Inflammatory macrophage treated with lipopolysaccharide for 1 hour (primary cell): Measurements from ENCODE around the gene CMSS1.

Experiments
- DNase-seq, 2 donors: peaks; one replicate each; pipeline ENCODE4 v3.0.0-alpha.2; 2020 to 2022

Gene CMSS1

DNA sequence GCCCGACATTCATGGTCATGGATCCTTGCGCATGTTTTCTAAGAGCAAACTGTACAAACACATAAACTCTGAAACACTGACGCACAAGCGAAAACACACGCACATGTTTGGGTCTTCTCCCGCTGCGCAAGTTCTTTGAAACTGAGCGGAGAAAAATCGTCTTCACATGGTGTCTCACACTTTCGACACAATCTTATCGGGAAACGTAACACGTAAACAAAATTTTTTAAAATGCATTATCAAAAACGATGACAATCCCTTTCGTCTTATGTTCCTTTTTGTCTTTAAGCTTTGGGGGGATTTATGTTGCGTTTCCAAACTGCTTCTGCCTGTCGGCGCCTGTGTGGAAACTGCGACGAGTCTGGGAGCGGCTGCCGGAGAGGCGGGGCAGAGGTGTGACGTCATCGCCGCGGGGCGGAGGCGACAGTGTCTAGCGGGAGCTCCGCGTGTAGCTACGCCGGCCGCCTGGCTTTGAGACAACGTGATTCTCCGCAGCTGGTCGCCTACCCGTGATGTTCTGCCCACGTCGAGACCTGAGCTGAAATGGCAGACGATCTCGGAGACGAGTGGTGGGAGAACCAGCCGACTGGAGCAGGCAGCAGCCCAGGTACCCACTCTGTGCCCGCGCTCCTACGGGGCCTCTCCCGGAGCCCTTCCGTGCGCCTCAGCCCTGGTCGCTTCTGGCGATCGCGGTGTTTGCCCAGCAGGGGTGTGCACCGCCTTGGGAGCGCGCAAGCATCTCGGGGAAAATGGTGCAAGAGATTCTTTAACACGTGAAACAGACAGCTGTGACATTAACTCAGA, at the start of gene CMSS1:
Gene CMSS1, plus strand, starts transcription at position 426 of the 804 bp plus-strand sequence.
- peak; percentile 88 to 97 for DNase-seq

DNA sequence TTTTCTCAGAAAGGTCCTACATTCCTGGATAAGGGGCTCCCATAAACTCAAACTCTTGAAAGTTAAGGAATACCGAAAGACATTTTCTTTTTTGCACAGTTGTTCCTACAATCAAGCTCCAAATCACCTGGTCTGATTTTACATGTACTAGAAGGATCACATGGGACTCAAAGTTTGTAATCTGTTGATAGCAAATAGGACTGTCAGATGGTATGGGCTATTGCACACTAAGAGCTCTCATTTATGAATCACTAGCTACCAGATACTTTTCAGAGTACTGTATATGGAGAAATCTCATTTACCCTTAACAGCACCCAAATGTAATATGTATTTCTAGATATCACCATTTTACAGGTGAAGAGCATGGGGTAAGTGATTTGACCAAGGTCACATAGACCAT, 49.5 kb upstream of the CMSS1 start:
- DNase-seq, result no peak

DNA sequence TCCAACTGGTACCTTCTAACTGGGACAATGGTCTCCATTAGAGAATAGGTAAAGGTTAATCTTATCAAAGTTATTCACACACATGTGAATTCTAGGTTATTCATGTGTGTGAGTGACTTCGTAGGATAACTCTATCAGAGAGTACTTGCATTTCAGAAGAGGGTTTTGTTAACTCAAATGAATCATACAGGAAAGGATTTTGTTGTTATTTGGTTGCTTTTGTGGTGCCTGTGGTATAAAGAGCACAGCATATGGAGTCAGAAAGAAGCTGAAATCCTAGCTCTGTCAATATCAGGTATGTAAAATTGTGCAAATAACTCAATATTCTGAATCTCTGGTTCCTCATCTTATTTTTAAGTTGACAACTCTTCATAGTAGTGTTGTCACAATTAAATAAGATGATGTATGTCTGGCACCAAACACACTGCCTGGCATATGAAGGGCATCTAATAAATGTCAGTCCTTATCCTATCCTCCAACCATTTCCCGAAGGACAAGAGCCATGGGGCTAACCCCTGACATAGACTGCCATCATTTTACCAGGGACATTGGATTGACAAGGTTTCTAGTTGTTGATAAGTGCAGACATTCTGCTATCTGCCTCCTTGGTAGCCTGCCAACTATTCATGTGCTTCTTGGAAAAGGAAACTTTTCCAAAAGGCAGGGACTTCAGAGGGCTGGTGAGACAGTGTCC, 48.7 kb upstream of the CMSS1 start:
- DNase-seq, result no peak

DNA sequence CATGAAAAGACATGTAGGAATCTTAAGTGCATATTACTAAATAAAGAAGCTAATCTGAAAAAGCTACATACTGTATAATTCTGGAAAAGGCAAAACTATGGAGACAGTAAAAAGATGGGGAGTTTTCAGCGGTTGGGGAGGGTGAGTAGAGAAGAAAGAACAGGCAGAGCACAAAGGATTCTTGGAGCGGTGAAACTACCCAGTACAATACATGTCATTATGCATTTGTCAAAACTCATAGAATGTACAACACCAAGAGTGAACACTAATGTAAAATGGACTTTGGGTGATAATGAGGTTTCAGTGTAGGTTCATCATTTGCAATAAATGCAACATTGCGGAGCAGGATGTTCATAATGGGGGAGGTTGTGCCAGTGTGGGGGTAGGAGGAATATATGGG, 45.5 kb upstream of the CMSS1 start:
- no peak for DNase-seq

DNA sequence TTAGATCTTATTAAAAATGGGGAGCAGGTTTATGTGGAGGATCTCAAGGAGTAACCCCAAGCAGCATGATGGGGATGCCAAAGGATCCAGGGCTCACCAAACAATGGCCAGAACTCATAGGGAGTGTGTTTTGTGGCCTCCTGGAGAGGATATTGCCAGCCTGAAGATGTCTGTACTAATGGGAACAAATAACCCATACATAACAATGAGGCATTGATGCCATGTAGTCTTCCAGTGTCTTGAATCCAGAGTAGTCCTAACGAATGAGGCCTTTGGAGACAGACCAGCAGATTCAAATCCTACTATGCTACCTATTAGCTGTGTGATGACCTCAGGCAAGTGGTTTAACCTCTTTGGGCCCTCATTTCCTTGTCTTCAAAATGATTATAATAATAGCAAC, 45.0 kb upstream of the CMSS1 start:
- DNase-seq, result no peak

DNA sequence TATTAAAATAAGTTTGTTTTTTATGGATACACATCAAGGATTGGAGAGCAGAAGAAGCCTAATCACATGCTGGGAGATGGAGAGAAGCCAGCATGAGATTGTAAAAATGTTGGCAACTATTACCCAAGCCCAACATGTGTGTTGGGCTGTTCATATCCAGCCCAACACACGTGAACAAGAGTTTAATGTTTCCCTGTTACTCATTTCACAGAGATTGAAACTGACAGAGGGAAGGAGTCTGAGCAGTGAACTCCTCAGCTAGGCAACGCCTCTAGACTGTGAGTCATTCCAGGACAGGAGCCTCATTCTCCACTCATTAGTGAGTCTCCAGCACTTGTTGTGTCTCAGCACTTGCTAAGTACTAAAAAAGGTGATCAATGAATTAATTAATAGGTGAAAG, 43.2 kb upstream of the CMSS1 start:
- no peak for DNase-seq

DNA sequence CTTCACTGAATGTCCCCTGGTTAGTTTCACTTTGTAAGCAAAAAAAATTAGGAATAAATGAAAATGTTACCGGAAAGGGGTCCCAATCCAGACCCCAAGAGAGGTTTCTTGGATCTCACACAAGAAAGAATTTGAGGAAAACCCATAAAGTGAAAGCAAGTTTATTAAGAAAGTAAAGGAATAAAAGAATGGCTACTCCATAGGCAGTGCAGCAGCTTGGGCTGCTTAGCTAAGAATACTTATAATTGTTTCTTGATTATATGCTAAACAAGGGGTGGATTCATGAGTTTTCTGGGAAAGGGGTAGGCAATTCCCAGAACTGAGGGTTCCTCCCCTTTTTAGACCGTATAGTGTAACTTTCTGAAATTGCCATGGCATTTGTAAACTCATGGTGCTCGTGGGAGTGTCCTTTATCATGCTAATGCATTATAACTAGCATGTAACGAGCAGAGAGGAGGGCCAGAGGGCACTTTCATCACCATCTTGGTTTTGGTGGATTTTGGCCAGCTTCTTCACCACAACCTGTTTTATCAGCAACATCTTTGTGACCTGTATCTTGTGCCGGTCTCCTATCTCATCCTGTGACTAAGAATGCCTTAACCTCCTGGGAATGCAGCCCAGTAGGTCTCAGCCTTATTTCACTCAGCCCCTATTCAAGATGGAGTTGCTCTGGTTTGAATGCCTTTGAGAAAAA, 41.0 kb upstream of the CMSS1 start:
- DNase-seq, result no peak

DNA sequence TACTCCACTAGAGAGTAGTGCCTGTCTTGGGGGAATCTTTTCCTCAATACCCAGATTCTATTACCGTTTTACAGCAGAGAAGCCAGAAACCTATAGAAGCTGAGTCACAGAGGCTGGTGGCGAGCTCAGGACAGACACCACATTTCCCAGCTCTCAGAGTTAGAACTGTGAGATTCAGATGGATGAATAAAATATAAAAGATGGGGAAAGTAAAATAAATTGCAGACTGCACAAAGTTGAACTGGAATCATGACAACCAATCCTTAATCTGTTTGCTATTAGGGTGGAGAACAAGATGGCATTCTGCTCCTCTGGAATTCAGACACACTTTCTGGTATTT, 40.5 kb upstream of the CMSS1 start:
- no peak for DNase-seq

DNA sequence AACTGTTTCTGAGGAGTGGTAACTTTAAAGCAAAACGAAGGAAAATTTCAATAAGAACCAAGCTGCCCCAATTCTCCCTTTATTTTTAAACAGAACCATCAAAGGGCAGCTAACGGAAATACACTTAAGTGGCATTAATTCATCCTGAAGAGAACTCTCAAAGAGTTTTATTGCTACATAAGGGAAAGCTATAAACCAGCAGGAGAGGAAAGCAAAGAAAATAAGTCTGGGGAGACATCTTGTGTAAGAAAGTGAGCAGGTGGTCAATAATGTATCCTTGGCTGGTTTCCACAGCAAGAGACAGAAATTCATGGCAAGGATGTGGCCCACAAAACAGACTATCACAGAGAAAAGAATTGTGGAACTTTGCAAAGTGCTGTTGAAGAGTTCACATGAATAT, 40.0 kb upstream of the CMSS1 start:
- DNase-seq, result no peak

DNA sequence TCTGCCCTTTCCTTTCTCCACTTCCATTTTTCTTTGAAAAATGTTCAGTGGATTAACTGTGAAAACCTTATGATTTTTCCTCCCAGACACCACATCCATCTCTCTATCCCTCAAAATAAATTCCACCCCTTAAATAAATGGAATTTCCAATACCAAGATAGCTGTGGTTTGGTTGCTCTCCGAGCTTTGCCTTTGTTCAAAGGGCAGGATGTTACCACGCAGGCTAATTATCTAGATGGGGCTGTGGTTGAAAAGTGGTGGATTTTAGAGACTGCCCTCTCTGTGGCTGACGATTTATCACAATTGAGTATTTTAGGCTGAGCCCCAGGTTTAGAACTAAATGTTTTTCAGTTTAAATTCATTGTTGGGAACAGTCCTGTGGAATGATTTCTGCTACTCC, 36.9 kb upstream of the CMSS1 start:
- no peak for DNase-seq

DNA sequence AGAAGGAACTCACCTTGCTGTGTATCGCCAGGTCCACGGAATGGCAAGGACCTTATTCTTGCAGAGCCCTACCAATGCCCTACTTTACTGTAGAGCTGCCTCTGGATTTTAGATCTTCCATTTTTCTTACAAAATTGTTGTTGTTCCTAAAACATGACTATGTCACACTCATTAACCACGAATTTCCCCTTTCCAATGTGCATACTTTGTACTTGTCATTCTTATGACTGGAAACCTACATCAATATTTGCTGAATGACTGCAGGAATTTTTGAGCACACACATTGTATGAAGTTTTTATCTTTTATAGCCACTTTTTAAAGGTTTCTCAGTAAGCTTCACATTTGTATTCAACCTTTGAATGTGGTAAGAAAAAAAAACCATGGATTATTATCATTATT, 35.9 kb upstream of the CMSS1 start:
- no peak for DNase-seq

DNA sequence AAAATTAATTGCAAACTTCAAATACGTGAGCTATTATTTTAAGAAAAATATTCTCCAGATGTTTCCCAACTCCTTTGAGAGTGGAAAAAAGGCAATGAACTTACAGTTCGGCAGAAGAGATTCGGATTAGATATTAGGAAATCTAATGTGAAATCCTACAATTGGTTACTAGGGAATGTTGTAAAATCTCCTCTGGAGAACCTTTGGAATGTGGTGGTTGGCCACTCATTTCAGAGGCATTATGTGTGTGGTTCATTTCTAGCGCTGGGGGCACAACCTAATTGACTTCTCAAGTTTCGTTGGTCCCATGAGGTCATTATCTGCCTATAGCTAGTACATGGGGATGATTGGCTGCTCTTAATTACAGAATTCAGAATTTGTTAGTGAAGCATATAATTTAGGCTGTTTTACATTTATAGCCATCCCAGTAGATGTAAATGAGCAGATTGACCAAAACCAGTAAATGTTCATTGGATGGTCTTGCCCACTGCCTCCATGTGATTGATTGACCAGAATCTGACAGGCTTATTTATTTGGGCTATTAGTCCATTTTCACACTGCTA, 34.6 kb upstream of the CMSS1 start:
- DNase-seq, result no peak

DNA sequence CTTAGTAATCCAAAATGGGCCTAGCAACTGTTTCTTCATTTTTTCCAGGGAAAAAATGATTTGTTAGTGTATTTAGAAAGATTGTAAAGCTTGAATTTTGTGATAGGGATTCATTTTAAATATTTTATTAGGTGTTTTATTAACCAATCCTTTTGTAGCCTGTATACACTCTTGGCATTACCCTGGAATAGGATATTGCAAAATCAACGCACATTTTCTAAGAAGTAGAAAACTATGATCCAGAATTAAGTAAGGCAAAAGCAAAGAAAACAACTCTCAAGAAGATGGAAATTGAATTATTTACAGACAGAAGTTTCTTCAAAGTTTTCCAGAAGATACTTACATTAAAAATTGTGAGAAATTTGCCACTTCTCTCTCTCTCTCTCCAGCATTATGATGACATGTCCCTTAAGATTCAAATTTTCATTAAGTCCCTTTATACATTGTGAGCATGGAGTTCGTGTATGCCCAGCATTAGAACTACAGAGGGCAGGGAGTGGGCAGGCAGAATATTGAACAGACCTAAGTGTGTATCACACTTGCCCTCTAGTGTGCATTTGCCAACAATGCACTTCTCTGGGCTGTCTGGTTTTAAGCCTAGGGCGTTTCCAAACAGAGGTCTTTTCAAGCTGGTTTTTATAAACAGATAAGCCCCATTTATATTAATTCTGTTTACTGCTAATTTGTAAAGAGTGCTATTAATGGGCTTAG, 28.5 kb upstream of the CMSS1 start:
- DNase-seq, result peak; percentile 2 to 10

DNA sequence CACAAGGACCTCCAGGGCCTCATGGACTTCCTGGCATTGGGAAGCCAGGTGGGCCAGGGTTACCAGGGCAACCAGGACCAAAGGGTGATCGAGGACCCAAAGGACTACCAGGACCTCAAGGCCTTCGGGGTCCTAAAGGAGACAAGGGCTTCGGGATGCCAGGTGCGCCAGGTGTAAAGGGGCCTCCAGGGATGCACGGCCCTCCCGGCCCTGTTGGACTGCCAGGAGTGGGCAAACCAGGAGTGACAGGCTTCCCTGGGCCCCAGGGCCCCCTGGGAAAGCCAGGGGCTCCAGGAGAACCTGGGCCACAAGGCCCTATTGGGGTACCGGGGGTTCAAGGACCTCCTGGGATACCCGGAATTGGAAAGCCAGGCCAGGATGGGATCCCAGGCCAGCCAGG, 23.2 kb upstream of the CMSS1 start:
- no peak for DNase-seq

DNA sequence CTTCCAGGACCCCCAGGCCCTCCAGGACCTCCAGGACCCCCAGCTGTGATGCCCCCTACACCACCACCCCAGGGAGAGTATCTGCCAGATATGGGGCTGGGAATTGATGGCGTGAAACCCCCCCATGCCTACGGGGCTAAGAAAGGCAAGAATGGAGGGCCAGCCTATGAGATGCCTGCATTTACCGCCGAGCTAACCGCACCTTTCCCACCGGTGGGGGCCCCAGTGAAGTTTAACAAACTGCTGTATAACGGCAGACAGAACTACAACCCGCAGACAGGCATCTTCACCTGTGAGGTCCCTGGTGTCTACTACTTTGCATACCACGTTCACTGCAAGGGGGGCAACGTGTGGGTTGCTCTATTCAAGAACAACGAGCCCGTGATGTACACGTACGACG, 22.1 kb upstream of the CMSS1 start:
- DNase-seq, result no peak

DNA sequence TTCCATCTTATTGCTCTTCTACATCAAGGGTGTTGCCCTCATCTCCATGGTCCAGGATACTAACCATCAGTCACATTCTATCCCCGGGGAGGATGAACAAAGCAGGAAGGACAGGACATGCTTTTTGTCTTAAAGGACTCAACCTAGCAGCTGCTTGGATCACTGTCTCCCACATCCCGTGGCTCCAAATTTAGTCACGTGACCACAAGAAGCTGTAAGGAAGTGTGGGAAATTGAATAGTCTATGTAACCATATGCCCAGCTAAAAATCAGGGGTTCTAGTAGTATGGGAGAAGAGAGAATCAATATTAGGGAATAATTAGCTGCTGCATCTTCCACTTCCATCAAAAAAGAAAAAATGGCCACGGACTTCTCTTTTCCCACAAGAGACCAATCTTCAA, 18.2 kb upstream of the CMSS1 start:
- DNase-seq, result no peak

DNA sequence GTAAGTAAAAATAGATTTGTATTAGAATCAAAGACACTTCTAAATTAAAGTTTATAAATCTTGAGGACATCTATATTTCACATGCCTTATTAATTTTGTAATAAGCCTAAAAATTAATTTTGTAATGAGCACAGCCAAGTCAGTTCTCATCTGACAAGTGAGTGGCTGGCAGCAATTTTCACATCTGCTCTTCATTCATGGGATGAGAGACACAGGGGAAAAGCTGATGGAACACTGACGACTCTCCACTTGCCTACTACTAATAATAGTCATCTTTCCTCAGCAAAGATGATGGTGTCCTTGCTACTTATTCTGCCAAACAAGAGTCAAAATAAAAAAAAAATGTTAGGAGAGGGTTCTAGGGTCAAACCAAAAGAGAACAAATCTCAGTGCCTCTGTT, 14.4 kb upstream of the CMSS1 start:
- DNase-seq, result no peak

DNA sequence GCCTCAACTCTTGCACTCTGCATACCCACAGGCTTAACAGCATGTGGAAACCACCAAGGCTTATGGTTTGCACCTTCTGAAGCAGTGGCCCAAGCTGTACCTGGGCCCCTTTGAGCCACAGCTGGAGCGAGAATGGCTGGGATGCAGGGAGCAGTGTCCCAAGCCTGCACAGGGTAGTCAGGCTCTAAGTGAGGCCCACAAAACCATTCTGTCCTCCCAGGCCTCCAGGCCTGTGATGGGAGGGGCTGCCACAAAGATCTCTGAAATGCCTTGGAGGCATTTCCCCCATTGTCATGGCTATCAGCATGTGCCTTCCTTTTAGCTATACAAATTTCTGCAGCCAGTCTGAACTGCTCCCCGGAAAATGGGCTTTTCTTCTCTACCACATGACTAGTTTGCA, 12.5 kb upstream of the CMSS1 start:
- no peak for DNase-seq

DNA sequence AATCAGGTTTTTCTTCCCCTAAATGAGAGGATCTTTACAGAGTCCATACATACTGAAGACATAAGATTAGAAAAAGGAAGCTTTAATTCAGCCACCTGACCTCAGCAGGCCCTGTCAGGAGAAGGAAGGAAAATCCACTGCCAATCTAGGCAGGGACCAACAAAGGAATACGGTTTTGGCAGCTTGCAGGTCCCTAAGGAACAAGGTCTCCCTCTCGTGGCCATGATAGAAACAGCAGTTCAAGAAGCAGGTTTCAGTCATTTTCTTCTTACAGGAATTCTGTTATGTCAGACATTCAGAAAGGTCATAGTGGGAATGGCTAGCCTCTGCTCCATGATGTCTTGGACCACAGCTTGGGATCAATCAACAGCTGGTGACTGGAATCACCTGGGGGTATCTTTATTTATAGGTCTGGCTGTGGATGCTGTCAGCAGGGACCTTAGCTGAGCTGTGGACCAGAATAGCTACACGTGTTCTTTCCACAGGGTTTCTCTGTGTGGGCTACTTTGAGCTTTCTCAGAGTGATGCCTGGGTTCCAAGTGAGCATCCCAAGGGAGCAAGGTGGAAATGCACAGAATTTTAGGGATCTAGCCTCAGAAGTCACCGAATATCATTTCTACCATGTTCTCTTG, 9.4 kb upstream of the CMSS1 start:
- DNase-seq, result peak; percentile 33 to 70

DNA sequence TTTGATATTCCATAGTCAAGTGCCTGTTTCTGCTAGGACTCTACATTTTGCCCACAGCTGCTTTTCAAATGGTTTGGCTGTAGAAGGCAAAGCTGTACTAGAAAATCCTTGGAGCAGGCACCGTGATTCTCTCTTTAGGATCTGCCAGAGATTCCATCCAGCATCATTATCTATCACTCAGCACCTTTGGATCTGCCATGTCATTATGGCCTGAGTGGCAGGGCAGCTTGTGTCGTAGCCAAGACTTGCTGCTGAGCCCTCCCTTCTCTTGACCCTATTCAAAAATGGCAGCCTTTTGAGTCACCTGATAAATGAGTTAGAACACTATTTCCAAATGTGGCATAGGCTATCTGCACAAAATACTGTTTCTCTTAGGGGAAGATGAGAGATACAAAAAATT, 8.1 kb upstream of the CMSS1 start:
- no peak for DNase-seq

DNA sequence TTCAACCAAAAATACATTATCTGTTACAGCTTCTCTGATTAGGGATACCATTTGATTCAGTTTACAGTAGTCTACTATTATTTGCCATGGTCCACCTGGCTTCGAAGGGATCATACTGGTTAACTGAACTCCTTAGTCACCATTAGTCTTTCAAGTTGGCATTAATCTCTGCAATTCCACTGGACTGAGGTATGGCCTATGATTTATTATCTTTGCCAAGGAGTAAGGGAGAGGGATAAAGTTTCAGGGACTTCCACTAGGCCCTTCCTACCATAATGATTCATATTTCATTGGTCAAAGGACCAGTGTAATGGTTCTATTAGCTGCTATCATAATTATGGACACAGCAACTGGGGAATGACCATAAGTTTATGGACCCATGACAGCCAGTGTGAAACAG, 7.3 kb upstream of the CMSS1 start:
- DNase-seq, result no peak

DNA sequence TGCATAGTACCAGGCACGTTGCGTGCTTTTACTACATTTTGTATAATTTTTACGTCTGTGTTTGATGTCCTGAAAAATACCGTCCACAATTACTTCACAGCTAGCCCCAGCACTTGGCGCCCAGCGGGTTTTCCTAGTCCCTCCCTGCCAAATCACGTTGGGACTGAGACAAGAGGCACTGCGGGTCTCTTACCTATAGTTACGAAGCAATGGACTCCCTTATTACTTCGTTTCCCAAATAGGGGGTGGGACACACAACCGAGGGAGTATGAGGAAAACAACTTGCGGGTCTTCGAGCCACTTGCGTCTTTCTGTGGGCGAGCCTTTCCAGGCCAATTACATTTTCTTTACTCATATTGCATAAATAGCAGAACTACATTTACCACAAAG, 620 bp upstream of the CMSS1 start:
- DNase-seq, result no peak

DNA sequence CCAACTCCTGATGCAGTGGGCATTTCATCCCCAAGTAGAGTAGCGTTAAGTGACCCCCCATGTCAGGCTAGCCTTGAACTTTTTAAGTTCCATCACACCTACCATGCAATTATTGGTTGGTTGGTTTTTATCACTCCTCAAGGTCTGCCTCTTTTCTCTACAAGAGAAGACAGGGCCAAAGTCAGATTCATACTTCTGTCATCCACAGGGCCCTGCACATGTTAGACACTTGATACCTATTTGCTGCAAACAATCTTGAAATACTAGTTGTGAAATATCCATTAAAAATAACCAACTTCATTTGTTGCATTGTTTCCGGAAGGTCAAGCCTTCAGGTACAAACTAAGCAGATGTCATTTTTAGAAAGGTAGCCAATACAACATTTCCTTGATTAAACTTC, 1.2 kb downstream of the CMSS1 start:
- DNase-seq, result no peak
